Heart left ventricle (tissue), 13 donors: ENCODE results near the gene RPS6KA2.

Experiments
- CTCF ChIP-seq, 12 donors: fragments of 200-600 bp; sonication (generic) in 4 of 12; IDR thresholded peaks; one replicate each; pipeline versions ENCODE4 v1.5.0 to v1.8.0; 2018 to 2022; ENCODE audit warnings: antibody characterized with exemption in 12 of 12, mild to moderate bottlenecking in 5 of 12
- POLR2A ChIP-seq, 2 donors: fragments of 450-650 bp; IDR thresholded peaks; one replicate each; pipeline ENCODE4 v1.6.1; 2017; ENCODE audit warnings: antibody characterized with exemption in 2 of 2, mild to moderate bottlenecking in 2 of 2, moderate library complexity in 2 of 2
- donor health status: ischemic (EF 13 %, LVEDD 7.1; RV severe dilation, severe dysfunction).
- donor health status: DM: no; HTN: yes; CAD: no.
- donor health status: DM: no; HTN: no; CAD: no.
- donor health status: ischemic (EF 25% LVEDD 6.9; RV normal size, moderate dysfunction).
- donor health status: ischemic (EF 25% LVEDD 5.7; RV mildly dilated, moderate dysfunction).
- donor health status: ischemic (EF 35%, LVEDD 5.7; RV mildly dilated, moderate dysfunction).
- donor health status: nonischemic (EF 11% LVEDD 7.7; RV severe dilation, severe dysfunction).
- donor health status: DM: yes; HTN: yes; CAD: no.
- donor health status: PGD.
- donor health status: ischemic (EF 29% LVEDD 5.4; RV normal size, mild dysfunction).
- donor health status: nonischemic (EF 23%, LVEDD 6.1; RV moderate dilation, normal function).

GRCh38 chr6:166449036-166449435, 178.0 kb downstream of the RPS6KA2 start:
- TF ChIP-seq POLR2A (IDR thresholded peaks at IDR 0.05): no peak
- TF ChIP-seq CTCF (IDR thresholded peaks at IDR 0.05): no peak
